Panc1 (cell line): ENCODE measurements around the gene IL20RA. TPM values are rescaled to one million over a fixed set of nuclear protein-coding genes. Genes with fewer than 3 reads are reported as not detected.

Source experiments
- ATAC-seq: fragments of 200-7000 bp; cut with Tn5 transposase; 2 replicates; pipeline ENCODE4 v1.9.1; 2020; ENCODE audit warnings: mild to moderate bottlenecking, moderate library complexity
- BruUV-seq: library from RNA; stranded (reverse); fragments of 400-500 nt; replicated peaks from 2 replicates; lab custom pipeline; 2021; lab: Mats Ljungman, UMichigan
- CTCF ChIA-PET: fragments of 300-600 bp; sonication (Branson Sonifier 250); formaldehyde crosslinking; loops from one replicate; lab custom pipeline; 2022; ENCODE audit warnings: antibody characterized with exemption; lab: Charles Lee
- POLR2A ChIA-PET: fragments of 300-600 bp; sonication (Branson Sonifier 250); formaldehyde crosslinking; loops from one replicate; lab custom pipeline; 2022; ENCODE audit warnings: antibody characterized with exemption; lab: Charles Lee
- DNase-seq: peaks from one replicate; pipeline ENCODE4 v3.0.0-alpha.2; 2010; ENCODE audit warnings: low read depth, low spot score
- H3K27ac ChIP-seq: 2 replicates; pipeline ENCODE4 v1.5.1; 2011; ENCODE audit warnings: mild to moderate bottlenecking, low read length, inconsistent platforms
- H3K27me3 ChIP-seq: fragments of 200-500 bp; sonication (Bioruptor generic); 2 replicates; pipeline ENCODE4 v1.6.0; 2014; ENCODE audit warnings: low read length, inconsistent platforms; ENCODE audit not compliant: control insufficient read depth, insufficient read depth
- H3K36me3 ChIP-seq: fragments of 200-500 bp; sonication (Bioruptor generic); 2 replicates; pipeline ENCODE4 v1.5.1; 2014; ENCODE audit warnings: inconsistent platforms, mild to moderate bottlenecking, low read length, moderate library complexity; ENCODE audit not compliant: control insufficient read depth, insufficient read depth
- H3K4me1 ChIP-seq: 2 replicates; pipeline ENCODE4 v1.5.1; 2011; ENCODE audit warnings: inconsistent platforms, mild to moderate bottlenecking, low read length, moderate library complexity; ENCODE audit not compliant: control insufficient read depth, insufficient read depth
- H3K4me3 ChIP-seq, 2 experiments: 2 replicates each; pipeline ENCODE4 v1.5.1; 2011 to 2012; ENCODE audit warnings: low read depth in 2 of 2, low read length in 2 of 2, mild to moderate bottlenecking in 2 of 2, inconsistent platforms in 1 of 2, moderate library complexity in 1 of 2
- H3K9me3 ChIP-seq: fragments of 200-500 bp; sonication (Bioruptor generic); 2 replicates; pipeline ENCODE4 v1.5.1; 2014; ENCODE audit warnings: low read depth, mild to moderate bottlenecking, inconsistent platforms, low read length, moderate library complexity; ENCODE audit not compliant: control insufficient read depth, insufficient read depth
- CTCF ChIP-seq: fragments of 450-650 bp; IDR thresholded peaks from 2 replicates; pipeline ENCODE4 v1.5.1; 2017; ENCODE audit warnings: mild to moderate bottlenecking
- POLR2AphosphoS5 ChIP-seq: IDR thresholded peaks from 2 replicates; pipeline ENCODE4 v1.6.1; 2012; ENCODE audit warnings: mild to moderate bottlenecking, low read depth, low read length, moderate library complexity
- REST ChIP-seq, 2 experiments: IDR thresholded peaks; 2 replicates each; pipeline ENCODE4 v1.6.1; 2011 to 2012; ENCODE audit warnings: low read depth in 2 of 2, control low read depth in 1 of 2, low read length in 1 of 2, mild to moderate bottlenecking in 1 of 2, moderate library complexity in 1 of 2; ENCODE audit not compliant: insufficient read depth in 1 of 2
- SIN3A ChIP-seq: IDR thresholded peaks from 2 replicates; pipeline ENCODE4 v1.6.1; 2012; ENCODE audit warnings: low read depth, mild to moderate bottlenecking, low read length, moderate library complexity, borderline replicate concordance; ENCODE audit not compliant: insufficient read depth
- TCF7L2 ChIP-seq: IDR thresholded peaks from 2 replicates; pipeline ENCODE4 v1.6.1; 2011; ENCODE audit warnings: mild to moderate bottlenecking, low read depth, low read length, inconsistent platforms
- in situ Hi-C: cut with HindIII; loops from 2 replicates; pipeline ENCODE4 v1.10.0; 2016; ENCODE audit warnings: low sequenced_read_pairs, low pct_unique_long_range_greater_than_20kb
- intact Hi-C: fragments of 100-400 bp; cut with micrococcal nuclease; formaldehyde crosslinking; loops from one replicate; pipeline ENCODE4 v1.10.0; 2022; ENCODE audit not compliant: unreplicated experiment
- total RNA-seq: library from RNA; stranded (reverse); gene quantifications from one replicate; pipeline ENCODE4 v1.2.1, GENCODE V29; 2021; ENCODE audit not compliant: unreplicated experiment

IL20RA gene
- total RNA-seq, 1 experiment from 2014 or later = not detected

DNA sequence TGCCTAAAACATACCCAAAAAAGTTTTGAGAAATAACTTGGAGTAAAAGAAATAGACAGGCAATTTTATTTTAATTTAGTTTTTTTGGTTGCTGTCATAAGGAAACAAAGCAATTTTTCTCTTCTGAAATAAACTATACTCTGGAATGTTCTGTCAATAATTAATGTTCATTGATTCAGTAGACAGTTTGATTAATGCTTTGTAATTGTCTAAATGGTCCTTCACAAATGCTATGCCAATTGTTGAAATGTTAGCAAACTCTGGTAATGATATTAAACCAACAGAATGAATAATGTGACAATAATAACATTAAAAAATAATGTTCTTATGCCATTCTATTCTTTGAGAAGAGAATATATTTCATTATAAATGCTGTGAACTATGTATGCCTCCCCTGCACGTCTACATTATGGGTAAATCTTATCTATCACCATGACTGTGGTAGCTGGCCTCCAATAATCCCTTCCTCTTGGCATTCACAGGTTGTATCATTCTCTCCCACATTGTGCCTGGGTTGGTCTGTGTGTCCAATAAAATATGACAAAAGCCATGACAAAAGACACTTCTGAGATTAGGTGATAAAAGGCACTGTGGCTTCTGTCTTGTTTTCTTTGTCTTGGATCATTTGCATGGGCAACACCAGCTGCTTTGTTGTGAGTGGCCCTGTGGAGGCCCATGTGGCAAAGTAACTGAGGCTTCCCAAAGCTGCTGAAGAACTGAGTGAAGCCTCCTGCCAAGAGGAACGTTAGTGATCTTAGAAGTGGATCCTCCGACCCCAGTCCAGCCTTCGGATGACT lies 25.1 kb downstream of the IL20RA start:
- in situ Hi-C loops = no loop called here
- no peaks in the 10 kb centered on the region for H3K9me3 ChIP-seq
- no peak overlapping the region for H3K4me3 ChIP-seq
- H3K27me3 ChIP-seq = peaks cover 3% of the 10 kb centered on the region; the same call in 1 of the 2 replicates
- H3K36me3 ChIP-seq = no peaks in the 10 kb centered on the region
- POLR2A ChIA-PET = interaction anchor here (1.0 kb wide), 1 partner anchor 11 kb away, joined by 4 read pairs; no protein-coding TSS in a partner anchor
- BruUV-seq = no TSS peak
- ATAC-seq (no peak), DNase-seq (no peak)
- CTCF ChIA-PET = no interaction called here
- H3K4me1 ChIP-seq = no peaks in the 10 kb centered on the region
- intact Hi-C loops = no loop called here
- H3K27ac ChIP-seq = no peak overlapping the region
- no peak for TF ChIP-seq POLR2AphosphoS5
- no peak for TF ChIP-seq REST (IDR thresholded peaks at IDR 0.05; ENCODE audit: insufficient read depth in 1 of 2, low read depth in 2 of 2, low read length in 1 of 2)

- H3K27ac ChIP-seq = no peak overlapping the region
- no peaks in the 10 kb centered on the region for H3K4me1 ChIP-seq
- intact Hi-C loops = no loop called here
- no TSS peak for BruUV-seq
- no peak overlapping the region for H3K4me3 ChIP-seq
- ATAC-seq (no peak), DNase-seq (no peak)
- CTCF ChIA-PET = no interaction called here
- H3K9me3 ChIP-seq = no peaks in the 10 kb centered on the region
- POLR2A ChIA-PET = no interaction called here
- in situ Hi-C loops = no loop called here
- no peaks in the 10 kb centered on the region for H3K36me3 ChIP-seq
- H3K27me3 ChIP-seq = no peaks in the 10 kb centered on the region; the same call in 1 of the 2 replicates
- no peak for TF ChIP-seq REST (IDR thresholded peaks at IDR 0.05; ENCODE audit: insufficient read depth in 1 of 2, low read depth in 2 of 2, low read length in 1 of 2)
- TF ChIP-seq SIN3A = no peak
- TF ChIP-seq TCF7L2 = no peak
- no peak for TF ChIP-seq POLR2AphosphoS5
- no peak for TF ChIP-seq CTCF
Observed at GRCh38 chr6:137017081-137017480, 27.7 kb downstream of the IL20RA start.
